ENCODE results near the gene TRIP6.

GRCh38 chr7:100822236-100823139 lies 44.7 kb upstream of the TRIP6 start:
- no peak for TF ChIP-seq CTCF (IDR thresholded peaks at IDR 0.05)
- TF ChIP-seq EZH2phosphoT487 (IDR thresholded peaks at IDR 0.05): no peak
- TF ChIP-seq EZH2 (IDR thresholded peaks at IDR 0.05): no peak

Measured in neural progenitor cell (in vitro differentiated cells).